ENCODE results near the gene ZIC5. TPM values are rescaled to one million over a fixed set of nuclear protein-coding genes. Genes with fewer than 3 reads are reported as not detected.

Gene ZIC5
- polyA plus RNA-seq, 2 of the 4 experiments (the other 2 are of a cell fraction) = 2.8 to 3.1 TPM

DNA sequence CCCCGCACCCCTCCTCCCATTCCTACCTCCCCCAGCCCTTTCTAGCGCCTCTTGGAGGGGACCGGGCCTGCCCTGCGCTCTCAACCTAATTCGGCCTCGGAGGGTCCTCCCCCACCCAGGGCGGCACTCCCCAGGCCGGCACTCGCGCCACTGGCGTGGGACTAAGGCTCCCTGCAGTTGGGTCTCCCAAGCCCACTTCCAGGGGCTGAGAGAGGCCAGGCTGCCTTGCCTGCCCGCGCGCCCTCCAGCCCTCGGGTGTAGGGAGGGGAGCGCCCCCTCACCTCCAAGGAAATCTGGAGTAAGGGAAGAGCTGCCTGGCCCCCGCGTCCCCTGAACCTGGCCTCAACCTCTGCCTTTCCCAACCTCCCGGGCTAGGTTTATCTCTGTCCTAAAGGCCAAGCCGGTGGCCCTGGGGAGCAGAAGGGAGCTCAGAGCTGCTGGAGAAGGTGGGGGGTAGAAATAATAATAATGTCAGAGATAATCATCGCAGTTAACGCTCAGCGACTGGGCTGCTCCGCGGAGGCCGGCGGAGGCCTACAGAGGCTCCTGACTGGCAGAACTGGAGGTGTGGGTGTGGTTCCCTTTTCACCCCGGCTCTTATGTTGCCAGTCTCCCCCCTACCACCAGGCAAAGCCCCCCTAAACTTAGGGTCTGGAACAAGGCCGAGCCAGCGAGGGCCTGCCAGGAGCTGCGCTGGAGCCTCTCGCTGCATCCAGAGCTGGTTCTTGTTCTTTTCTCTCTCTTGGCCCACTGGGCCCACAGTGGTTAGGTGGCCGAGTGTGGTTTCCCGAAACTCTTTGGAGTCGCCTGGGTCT is 19.7 kb upstream of the ZIC5 start:
- no peak for FAIRE-seq

More for the DNA sequence above, 19.7 kb upstream of the ZIC5 start:
- WGBS (ENCODE audit: missing lambda C conversion rate) = 93% methylated on average over 21 of the region's 35 CpGs
- H3K4me3 ChIP-seq = no peak overlapping the region
- no peak for TF ChIP-seq KDM5A (IDR thresholded peaks at IDR 0.05)
- no peak for TF ChIP-seq CHD4 (IDR thresholded peaks at IDR 0.05; ENCODE audit: borderline replicate concordance)
- TF ChIP-seq MAZ (IDR thresholded peaks at IDR 0.05; ENCODE audit: borderline replicate concordance, low read depth, low read length) = no peak
- no peak for TF ChIP-seq GATA3 (IDR thresholded peaks at IDR 0.05; ENCODE audit: borderline replicate concordance)
- TF ChIP-seq, protein P1, sequence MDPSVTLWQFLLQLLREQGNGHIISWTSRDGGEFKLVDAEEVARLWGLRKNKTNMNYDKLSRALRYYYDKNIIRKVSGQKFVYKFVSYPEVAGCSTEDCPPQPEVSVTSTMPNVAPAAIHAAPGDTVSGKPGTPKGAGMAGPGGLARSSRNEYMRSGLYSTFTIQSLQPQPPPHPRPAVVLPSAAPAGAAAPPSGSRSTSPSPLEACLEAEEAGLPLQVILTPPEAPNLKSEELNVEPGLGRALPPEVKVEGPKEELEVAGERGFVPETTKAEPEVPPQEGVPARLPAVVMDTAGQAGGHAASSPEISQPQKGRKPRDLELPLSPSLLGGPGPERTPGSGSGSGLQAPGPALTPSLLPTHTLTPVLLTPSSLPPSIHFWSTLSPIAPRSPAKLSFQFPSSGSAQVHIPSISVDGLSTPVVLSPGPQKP (IDR thresholded peaks at IDR 0.05; ENCODE audit: low read depth, low read length) = no peak
- no peak for TF ChIP-seq HMGXB4 (CRISPR knock-in tag; IDR thresholded peaks at IDR 0.05; ENCODE audit: borderline replicate concordance)
- TF ChIP-seq TP53 (CRISPR knock-in tag; IDR thresholded peaks at IDR 0.05) = no peak
- TF ChIP-seq, protein P2, sequence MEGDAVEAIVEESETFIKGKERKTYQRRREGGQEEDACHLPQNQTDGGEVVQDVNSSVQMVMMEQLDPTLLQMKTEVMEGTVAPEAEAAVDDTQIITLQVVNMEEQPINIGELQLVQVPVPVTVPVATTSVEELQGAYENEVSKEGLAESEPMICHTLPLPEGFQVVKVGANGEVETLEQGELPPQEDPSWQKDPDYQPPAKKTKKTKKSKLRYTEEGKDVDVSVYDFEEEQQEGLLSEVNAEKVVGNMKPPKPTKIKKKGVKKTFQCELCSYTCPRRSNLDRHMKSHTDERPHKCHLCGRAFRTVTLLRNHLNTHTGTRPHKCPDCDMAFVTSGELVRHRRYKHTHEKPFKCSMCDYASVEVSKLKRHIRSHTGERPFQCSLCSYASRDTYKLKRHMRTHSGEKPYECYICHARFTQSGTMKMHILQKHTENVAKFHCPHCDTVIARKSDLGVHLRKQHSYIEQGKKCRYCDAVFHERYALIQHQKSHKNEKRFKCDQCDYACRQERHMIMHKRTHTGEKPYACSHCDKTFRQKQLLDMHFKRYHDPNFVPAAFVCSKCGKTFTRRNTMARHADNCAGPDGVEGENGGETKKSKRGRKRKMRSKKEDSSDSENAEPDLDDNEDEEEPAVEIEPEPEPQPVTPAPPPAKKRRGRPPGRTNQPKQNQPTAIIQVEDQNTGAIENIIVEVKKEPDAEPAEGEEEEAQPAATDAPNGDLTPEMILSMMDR (IDR thresholded peaks at IDR 0.05) = no peak
- TF ChIP-seq EP300 (IDR thresholded peaks at IDR 0.05) = no peak
- no peak for TF ChIP-seq FOSB (CRISPR knock-in tag; IDR thresholded peaks at IDR 0.05)
- TF ChIP-seq CHD2 (IDR thresholded peaks at IDR 0.05; ENCODE audit: low read length, partially characterized antibody) = no peak
- no peak for TF ChIP-seq RARB (CRISPR knock-in tag; IDR thresholded peaks at IDR 0.05)
- TF ChIP-seq HEYL (CRISPR knock-in tag; IDR thresholded peaks at IDR 0.05) = no peak
- TF ChIP-seq PHF8 (IDR thresholded peaks at IDR 0.05; ENCODE audit: borderline replicate concordance, low read depth) = no peak
- TF ChIP-seq, protein P3, sequence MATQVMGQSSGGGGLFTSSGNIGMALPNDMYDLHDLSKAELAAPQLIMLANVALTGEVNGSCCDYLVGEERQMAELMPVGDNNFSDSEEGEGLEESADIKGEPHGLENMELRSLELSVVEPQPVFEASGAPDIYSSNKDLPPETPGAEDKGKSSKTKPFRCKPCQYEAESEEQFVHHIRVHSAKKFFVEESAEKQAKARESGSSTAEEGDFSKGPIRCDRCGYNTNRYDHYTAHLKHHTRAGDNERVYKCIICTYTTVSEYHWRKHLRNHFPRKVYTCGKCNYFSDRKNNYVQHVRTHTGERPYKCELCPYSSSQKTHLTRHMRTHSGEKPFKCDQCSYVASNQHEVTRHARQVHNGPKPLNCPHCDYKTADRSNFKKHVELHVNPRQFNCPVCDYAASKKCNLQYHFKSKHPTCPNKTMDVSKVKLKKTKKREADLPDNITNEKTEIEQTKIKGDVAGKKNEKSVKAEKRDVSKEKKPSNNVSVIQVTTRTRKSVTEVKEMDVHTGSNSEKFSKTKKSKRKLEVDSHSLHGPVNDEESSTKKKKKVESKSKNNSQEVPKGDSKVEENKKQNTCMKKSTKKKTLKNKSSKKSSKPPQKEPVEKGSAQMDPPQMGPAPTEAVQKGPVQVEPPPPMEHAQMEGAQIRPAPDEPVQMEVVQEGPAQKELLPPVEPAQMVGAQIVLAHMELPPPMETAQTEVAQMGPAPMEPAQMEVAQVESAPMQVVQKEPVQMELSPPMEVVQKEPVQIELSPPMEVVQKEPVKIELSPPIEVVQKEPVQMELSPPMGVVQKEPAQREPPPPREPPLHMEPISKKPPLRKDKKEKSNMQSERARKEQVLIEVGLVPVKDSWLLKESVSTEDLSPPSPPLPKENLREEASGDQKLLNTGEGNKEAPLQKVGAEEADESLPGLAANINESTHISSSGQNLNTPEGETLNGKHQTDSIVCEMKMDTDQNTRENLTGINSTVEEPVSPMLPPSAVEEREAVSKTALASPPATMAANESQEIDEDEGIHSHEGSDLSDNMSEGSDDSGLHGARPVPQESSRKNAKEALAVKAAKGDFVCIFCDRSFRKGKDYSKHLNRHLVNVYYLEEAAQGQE (IDR thresholded peaks at IDR 0.05) = no peak
- no peak for TF ChIP-seq USF2 (IDR thresholded peaks at IDR 0.05)
- TF ChIP-seq, protein P4, sequence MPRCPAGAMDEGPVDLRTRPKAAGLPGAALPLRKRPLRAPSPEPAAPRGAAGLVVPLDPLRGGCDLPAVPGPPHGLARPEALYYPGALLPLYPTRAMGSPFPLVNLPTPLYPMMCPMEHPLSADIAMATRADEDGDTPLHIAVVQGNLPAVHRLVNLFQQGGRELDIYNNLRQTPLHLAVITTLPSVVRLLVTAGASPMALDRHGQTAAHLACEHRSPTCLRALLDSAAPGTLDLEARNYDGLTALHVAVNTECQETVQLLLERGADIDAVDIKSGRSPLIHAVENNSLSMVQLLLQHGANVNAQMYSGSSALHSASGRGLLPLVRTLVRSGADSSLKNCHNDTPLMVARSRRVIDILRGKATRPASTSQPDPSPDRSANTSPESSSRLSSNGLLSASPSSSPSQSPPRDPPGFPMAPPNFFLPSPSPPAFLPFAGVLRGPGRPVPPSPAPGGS (IDR thresholded peaks at IDR 0.05) = no peak
- peaks cover 11% of the 10 kb centered on the region for H3K4me1 ChIP-seq
- ATAC-seq (no peak), DNase-seq (ENCODE audit: low read depth in 1 of 2, low spot score in 1 of 2) (no peak)
- POLR2A ChIA-PET = interaction anchor here (1.5 kb wide), 1 partner anchor 10 kb away, joined by 6 read pairs; the partner anchor contains the start of gene ZIC2
- no peaks in the 10 kb centered on the region for H3K9me3 ChIP-seq
- H3K4me2 ChIP-seq = no peak overlapping the region
- CTCF ChIA-PET = interaction anchor here (0.6 to 1.2 kb wide), 3 partner anchors 9 to 244 kb away, joined by 3 to 4 read pairs (median 4); no protein-coding TSS in a partner anchor
- no peak overlapping the region for H3K27ac ChIP-seq
